ENCODE results near the gene L3MBTL4. TPM values are rescaled to one million over a fixed set of nuclear protein-coding genes. Genes with fewer than 3 reads are reported as not detected.

The L3MBTL4 gene
- total and polyA plus RNA-seq, 12 donors, result 3.9 to 22.6 (median 8.7) TPM

DNA sequence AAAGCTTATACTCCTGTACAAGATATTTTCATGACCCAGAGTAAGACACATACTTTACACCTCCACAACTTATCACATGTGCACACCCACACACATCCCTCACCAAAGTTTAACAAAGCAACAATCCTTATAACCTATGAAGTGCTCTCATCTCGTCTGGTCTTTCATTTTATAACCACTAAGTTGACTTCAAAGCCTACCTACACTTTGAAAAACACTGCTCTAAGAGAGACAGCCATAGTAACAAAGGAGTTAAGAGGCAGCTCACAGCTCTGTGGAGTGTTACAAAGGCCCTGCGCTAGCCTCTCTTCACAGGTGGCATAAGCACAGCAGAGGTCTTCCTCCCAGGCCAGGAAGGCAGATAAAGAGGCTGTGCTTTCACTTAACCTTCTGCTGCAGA lies 449.7 kb downstream of the L3MBTL4 start:
- H3K9me3 ChIP-seq (replicated peaks in 1 of 3), result no peaks in the 10 kb centered on the region
- DNase-seq, result no peak
- no peak overlapping the region for H3K4me3 ChIP-seq
- no peaks in the 10 kb centered on the region for H3K36me3 ChIP-seq (replicated peaks in 1 of 2)
- H3K27ac ChIP-seq, result no peak overlapping the region
- intact Hi-C loops (cut with DNase I), result no loop called here
- H3K27me3 ChIP-seq, result no peaks in the 10 kb centered on the region
- peaks cover 0 to 4% of the 10 kb centered on the region in 2 donors for H3K4me1 ChIP-seq (replicated peaks in 1 of 2)
- TF ChIP-seq POLR2A (IDR thresholded peaks at IDR 0.05), result no peak
- TF ChIP-seq, protein P1, sequence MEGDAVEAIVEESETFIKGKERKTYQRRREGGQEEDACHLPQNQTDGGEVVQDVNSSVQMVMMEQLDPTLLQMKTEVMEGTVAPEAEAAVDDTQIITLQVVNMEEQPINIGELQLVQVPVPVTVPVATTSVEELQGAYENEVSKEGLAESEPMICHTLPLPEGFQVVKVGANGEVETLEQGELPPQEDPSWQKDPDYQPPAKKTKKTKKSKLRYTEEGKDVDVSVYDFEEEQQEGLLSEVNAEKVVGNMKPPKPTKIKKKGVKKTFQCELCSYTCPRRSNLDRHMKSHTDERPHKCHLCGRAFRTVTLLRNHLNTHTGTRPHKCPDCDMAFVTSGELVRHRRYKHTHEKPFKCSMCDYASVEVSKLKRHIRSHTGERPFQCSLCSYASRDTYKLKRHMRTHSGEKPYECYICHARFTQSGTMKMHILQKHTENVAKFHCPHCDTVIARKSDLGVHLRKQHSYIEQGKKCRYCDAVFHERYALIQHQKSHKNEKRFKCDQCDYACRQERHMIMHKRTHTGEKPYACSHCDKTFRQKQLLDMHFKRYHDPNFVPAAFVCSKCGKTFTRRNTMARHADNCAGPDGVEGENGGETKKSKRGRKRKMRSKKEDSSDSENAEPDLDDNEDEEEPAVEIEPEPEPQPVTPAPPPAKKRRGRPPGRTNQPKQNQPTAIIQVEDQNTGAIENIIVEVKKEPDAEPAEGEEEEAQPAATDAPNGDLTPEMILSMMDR (IDR thresholded peaks at IDR 0.05), result no peak
- WGBS, 4 donors, result 75 to 86% (median 81%) methylated on average over 2 of the region's 2 CpGs

DNA sequence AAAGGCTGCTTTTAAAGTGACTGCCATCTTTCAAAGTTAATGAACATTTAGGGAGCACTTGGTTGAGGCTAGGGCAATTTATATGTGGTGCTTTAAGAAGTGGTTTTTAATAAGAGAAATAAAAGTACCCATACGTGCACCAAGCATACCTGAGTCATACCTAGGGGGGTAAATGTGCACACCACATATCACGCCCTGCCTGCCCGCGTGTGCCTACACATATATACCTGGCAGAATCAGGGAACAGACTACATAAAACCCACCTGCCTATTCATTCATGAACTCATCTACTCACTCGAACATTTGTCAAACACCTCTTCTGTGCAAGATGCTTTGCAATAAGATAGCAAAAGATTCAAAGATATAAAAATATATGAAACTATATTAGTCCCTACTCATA lies 450.1 kb downstream of the L3MBTL4 start:
- WGBS, 4 donors, result 83 to 94% (median 88%) methylated on average over 5 of the region's 5 CpGs
- intact Hi-C loops (cut with DNase I), result no loop called here
- Histone ChIP-seq H3K27me3 (no peaks in the 10 kb centered on the region), H3K9me3 (replicated peaks in 1 of 3) (no peaks in the 10 kb centered on the region), H3K4me1 (replicated peaks in 1 of 2) (peaks cover 0 to 4% of the 10 kb centered on the region in 2 donors), H3K36me3 (replicated peaks in 1 of 2) (no peaks in the 10 kb centered on the region), H3K4me3 (no peak overlapping the region), H3K27ac (no peak overlapping the region)
- TF ChIP-seq, protein P1 (IDR thresholded peaks at IDR 0.05), result no peak
- TF ChIP-seq POLR2A (IDR thresholded peaks at IDR 0.05), result no peak
- no peak for DNase-seq

DNA sequence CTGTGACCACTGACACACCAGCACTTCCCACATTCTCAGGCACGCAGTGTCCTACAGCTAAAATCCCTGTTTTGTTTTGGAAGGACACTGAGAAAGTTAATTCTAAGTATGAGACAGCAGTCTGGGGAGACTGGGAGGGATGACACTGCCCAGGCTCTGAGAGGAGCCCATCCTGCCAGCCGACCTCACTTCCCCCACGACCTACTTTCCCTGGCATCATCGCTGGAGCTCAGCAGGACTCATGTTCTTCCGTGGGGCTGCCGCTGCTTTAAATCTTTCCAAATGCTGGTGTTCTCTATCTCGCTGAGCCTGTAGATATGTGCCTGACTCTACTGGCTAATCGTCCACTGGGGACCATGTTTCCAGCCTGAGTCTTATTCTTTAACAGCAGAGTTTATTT lies 450.6 kb downstream of the L3MBTL4 start:
- no peaks in the 10 kb centered on the region for H3K27me3 ChIP-seq
- no peak for DNase-seq
- 71 to 89% (median 79%) methylated on average over 8 of the region's 8 CpGs for WGBS, 4 donors
- no peak overlapping the region for H3K27ac ChIP-seq
- no peak for TF ChIP-seq POLR2A (IDR thresholded peaks at IDR 0.05)
- TF ChIP-seq, protein P1 (IDR thresholded peaks at IDR 0.05), result no peak
- peaks cover 0 to 4% of the 10 kb centered on the region in 2 donors for H3K4me1 ChIP-seq (replicated peaks in 1 of 2)
- no peak overlapping the region for H3K4me3 ChIP-seq
- H3K36me3 ChIP-seq (replicated peaks in 1 of 2), result no peaks in the 10 kb centered on the region
- intact Hi-C loops (cut with DNase I), result no loop called here
- H3K9me3 ChIP-seq (replicated peaks in 1 of 3), result no peaks in the 10 kb centered on the region

DNA sequence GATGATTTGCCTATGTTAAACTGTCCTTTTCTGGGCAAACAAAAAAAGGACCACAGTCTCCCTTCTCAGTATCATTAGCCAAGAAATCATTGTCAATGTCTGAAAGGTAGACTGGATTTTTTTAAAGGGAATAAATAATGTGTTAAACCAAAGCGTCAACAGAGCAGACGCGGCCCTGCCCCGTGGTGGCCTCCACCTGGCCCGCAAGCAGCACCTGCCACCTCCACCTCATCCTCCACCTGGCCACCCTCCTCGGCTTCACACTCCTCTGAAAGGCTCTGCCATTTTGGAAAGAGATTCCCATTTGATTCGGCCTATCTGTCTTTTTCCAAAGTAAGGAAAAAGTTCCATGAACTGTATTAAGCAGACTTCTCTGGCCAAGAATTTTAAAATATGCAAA lies 451.4 kb downstream of the L3MBTL4 start:
- no peak for TF ChIP-seq POLR2A (IDR thresholded peaks at IDR 0.05)
- TF ChIP-seq, protein P1 (IDR thresholded peaks at IDR 0.05), result no peak
- intact Hi-C loops (cut with DNase I), result no loop called here

More for the DNA sequence above, 451.4 kb downstream of the L3MBTL4 start:
- Histone ChIP-seq H3K36me3 (replicated peaks in 1 of 2) (no peaks in the 10 kb centered on the region), H3K27me3 (no peaks in the 10 kb centered on the region), H3K9me3 (replicated peaks in 1 of 3) (no peaks in the 10 kb centered on the region), H3K4me3 (no peak overlapping the region), H3K4me1 (replicated peaks in 1 of 2) (peaks cover 0 to 4% of the 10 kb centered on the region in 2 donors), H3K27ac (no peak overlapping the region)
- WGBS, 4 donors, result 95 to 96% (median 95%) methylated on average over 7 of the region's 7 CpGs
- DNase-seq, result no peak

Data from adrenal gland (tissue), 12 donors.